Type B pancreatic cell (in vitro differentiated cells): ENCODE data around the gene SULF2. TPM values are rescaled to one million over a fixed set of nuclear protein-coding genes. Genes with fewer than 3 reads are reported as not detected.

ENCODE experiments used
- DNase-seq: peaks from one replicate; pipeline ENCODE4 v3.0.0; 2021; ENCODE audit warnings: mixed read lengths; ENCODE audit not compliant: unreplicated experiment; ENCODE audit errors: extremely low spot score
- H3K27ac Mint-ChIP-seq: 2 replicates; pipeline ENCODE4 v1.8.0; 2021; ENCODE audit warnings: mild to moderate bottlenecking, mixed read lengths
- H3K27me3 Mint-ChIP-seq: 2 replicates; pipeline ENCODE4 v1.8.0; 2021; ENCODE audit warnings: mixed read lengths
- H3K36me3 Mint-ChIP-seq: 2 replicates; pipeline ENCODE4 v1.8.0; 2021; ENCODE audit warnings: mixed read lengths
- H3K4me1 Mint-ChIP-seq: one replicate; pipeline ENCODE4 v1.8.0; 2021; ENCODE audit warnings: mixed read lengths; ENCODE audit not compliant: unreplicated experiment
- H3K4me3 Mint-ChIP-seq: 2 replicates; pipeline ENCODE4 v1.8.0; 2021; ENCODE audit warnings: mild to moderate bottlenecking, mixed read lengths
- H3K9me3 Mint-ChIP-seq: 2 replicates; pipeline ENCODE4 v1.8.0; 2021; ENCODE audit warnings: mixed read lengths
- CTCF ChIP-seq: fragments of 200-600 bp; sonication (generic); conservative IDR thresholded peaks from 2 replicates; pipeline ENCODE4 v1.5.0; 2021; ENCODE audit warnings: antibody characterized with exemption, mild to moderate bottlenecking
- total RNA-seq: library from RNA; stranded (reverse); gene quantifications from 2 replicates; pipeline ENCODE4 v1.2.1, GENCODE V29; 2021; ENCODE audit warnings: low replicate concordance

The SULF2 gene
- total RNA-seq, 1 donor from 2014 or later = 146 TPM

GRCh38 chr20:47660983-47661700 is 124.1 kb downstream of the SULF2 start:
- Mint-ChIP-seq H3K36me3 (peaks cover 21% of the 10 kb centered on the region), H3K4me1 (peaks cover 26% of the 10 kb centered on the region), H3K27ac (no peak overlapping the region), H3K27me3 (no peaks in the 10 kb centered on the region), H3K4me3 (no peak overlapping the region), H3K9me3 (no peaks in the 10 kb centered on the region)
- no peak for DNase-seq
- TF ChIP-seq CTCF = no peak

DNA sequence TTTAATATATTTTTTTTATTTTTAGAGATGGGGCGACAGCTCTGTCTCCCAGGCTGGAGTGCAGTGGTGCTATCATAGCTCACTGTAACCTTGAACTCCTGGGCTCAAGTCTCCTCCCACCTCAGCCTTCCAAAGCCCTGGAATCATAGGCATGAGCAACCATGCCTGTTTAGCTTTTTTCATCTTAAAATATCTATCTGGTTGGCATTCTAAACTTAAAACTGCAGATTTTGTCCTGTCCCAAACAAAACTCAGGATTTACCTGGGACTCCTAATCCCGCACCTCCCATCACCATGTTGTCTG is 124.7 kb downstream of the SULF2 start:
- Mint-ChIP-seq H3K36me3 (peaks cover 24% of the 10 kb centered on the region), H3K4me1 (peaks cover 26% of the 10 kb centered on the region), H3K9me3 (no peaks in the 10 kb centered on the region), H3K27me3 (no peaks in the 10 kb centered on the region), H3K27ac (no peak overlapping the region), H3K4me3 (no peak overlapping the region)
- DNase-seq = no peak
- no peak for TF ChIP-seq CTCF

DNA sequence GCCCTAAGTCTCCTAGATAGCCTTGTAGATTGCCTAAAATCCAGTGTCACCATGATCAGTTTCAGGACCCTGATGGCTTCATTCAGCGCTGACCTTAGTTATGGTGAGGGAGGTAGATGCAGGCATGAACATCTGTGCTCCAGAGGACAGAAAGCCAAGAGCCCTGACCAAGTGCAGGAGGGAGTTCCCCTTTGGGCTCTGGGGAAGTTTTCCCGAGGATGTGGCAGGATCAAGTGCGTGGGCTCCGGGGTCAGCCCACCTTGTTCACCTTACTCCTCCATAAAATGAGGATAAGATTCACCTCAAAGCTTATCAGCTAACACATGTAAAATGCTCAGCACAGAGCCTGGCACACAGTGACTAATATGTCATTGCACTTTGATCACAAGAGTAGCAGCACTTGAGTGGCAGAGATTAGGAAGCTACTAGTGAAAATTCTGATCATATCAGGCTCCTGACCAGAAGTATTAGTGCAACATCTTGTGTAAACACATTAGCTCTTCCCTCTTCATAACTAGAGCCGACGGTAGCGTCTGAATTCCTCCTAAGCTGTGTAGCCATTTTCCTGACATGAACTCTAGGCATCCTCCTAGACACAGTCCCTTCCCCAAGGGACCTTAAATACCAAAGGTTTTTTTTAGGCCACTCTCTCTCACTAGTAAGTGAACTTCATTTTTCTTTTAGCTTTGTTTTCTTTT is 125.2 kb downstream of the SULF2 start:
- H3K27ac Mint-ChIP-seq = peak overlapping the region; percentile 4
- H3K36me3 Mint-ChIP-seq = peaks cover 27% of the 10 kb centered on the region
- H3K9me3 Mint-ChIP-seq = no peaks in the 10 kb centered on the region
- H3K27me3 Mint-ChIP-seq = no peaks in the 10 kb centered on the region
- no peak for TF ChIP-seq CTCF
- peaks cover 25% of the 10 kb centered on the region for H3K4me1 Mint-ChIP-seq
- no peak overlapping the region for H3K4me3 Mint-ChIP-seq
- no peak for DNase-seq

GRCh38 chr20:47656318-47656717 is 129.0 kb downstream of the SULF2 start:
- Mint-ChIP-seq H3K9me3 (no peaks in the 10 kb centered on the region), H3K4me1 (peaks cover 19% of the 10 kb centered on the region), H3K27ac (no peak overlapping the region), H3K36me3 (peaks cover 44% of the 10 kb centered on the region), H3K4me3 (no peak overlapping the region), H3K27me3 (no peaks in the 10 kb centered on the region)
- DNase-seq = no peak
- TF ChIP-seq CTCF = no peak

GRCh38 chr20:47655635-47656034 is 129.6 kb downstream of the SULF2 start:
- peaks cover 43% of the 10 kb centered on the region for H3K36me3 Mint-ChIP-seq

More at GRCh38 chr20:47655635-47656034, 129.6 kb downstream of the SULF2 start:
- no peak for DNase-seq
- Mint-ChIP-seq H3K27me3 (no peaks in the 10 kb centered on the region), H3K4me3 (no peak overlapping the region), H3K4me1 (peaks cover 19% of the 10 kb centered on the region), H3K9me3 (no peaks in the 10 kb centered on the region), H3K27ac (no peak overlapping the region)
- no peak for TF ChIP-seq CTCF
